Effector memory CD4-positive, alpha-beta T cell (primary cell): ENCODE data around the gene IL1RAPL1.

Experiments
- DNase-seq, 3 donors: peaks; one replicate each; pipeline ENCODE4 v3.0.0-alpha.2; 2020
- H3K27ac ChIP-seq: 2 replicates; pipeline ENCODE4 v1.7.0; 2013; ENCODE audit warnings: mild to moderate bottlenecking, low read length, moderate library complexity; ENCODE audit not compliant: insufficient read depth, poor library complexity, severe bottlenecking
- H3K27me3 ChIP-seq: replicated peaks from 2 replicates; pipeline ENCODE4 v1.7.0; 2013; ENCODE audit warnings: mild to moderate bottlenecking, low read length; ENCODE audit not compliant: insufficient read depth, control insufficient read depth, poor library complexity, severe bottlenecking
- H3K36me3 ChIP-seq: 2 replicates; pipeline ENCODE4 v1.7.0; 2013; ENCODE audit warnings: mild to moderate bottlenecking, low read length, moderate library complexity; ENCODE audit not compliant: control insufficient read depth, insufficient read depth
- H3K4me1 ChIP-seq: 2 replicates; pipeline ENCODE4 v1.7.0; 2013; ENCODE audit warnings: low read length, mild to moderate bottlenecking; ENCODE audit not compliant: control insufficient read depth, insufficient read depth, poor library complexity, severe bottlenecking
- H3K4me3 ChIP-seq: 2 replicates; pipeline ENCODE4 v1.7.0; 2013; ENCODE audit warnings: low read length, low read depth, mild to moderate bottlenecking; ENCODE audit not compliant: insufficient read depth, poor library complexity, severe bottlenecking
- H3K9me3 ChIP-seq: 2 replicates; pipeline ENCODE4 v1.7.0; 2013; ENCODE audit warnings: mild to moderate bottlenecking, low read length, moderate library complexity; ENCODE audit not compliant: control insufficient read depth

IL1RAPL1 gene

GRCh38 chrX:29952016-29952415 is 1364.8 kb downstream of the IL1RAPL1 start:
- DNase-seq, result no peak
- H3K36me3 ChIP-seq, result no peaks in the 10 kb centered on the region
- no peaks in the 10 kb centered on the region for H3K9me3 ChIP-seq
- H3K4me1 ChIP-seq, result no peaks in the 10 kb centered on the region
- H3K27ac ChIP-seq, result no peak overlapping the region
- H3K27me3 ChIP-seq, result no peaks in the 10 kb centered on the region
- no peak overlapping the region for H3K4me3 ChIP-seq

GRCh38 chrX:29962061-29962460 is 1374.8 kb downstream of the IL1RAPL1 start:
- Histone ChIP-seq H3K4me3 (no peak overlapping the region), H3K36me3 (no peaks in the 10 kb centered on the region), H3K9me3 (no peaks in the 10 kb centered on the region), H3K27me3 (no peaks in the 10 kb centered on the region), H3K4me1 (no peaks in the 10 kb centered on the region), H3K27ac (no peak overlapping the region)
- no peak for DNase-seq

GRCh38 chrX:29965634-29966033 is 1378.4 kb downstream of the IL1RAPL1 start:
- H3K9me3 ChIP-seq, result no peaks in the 10 kb centered on the region
- H3K4me3 ChIP-seq, result no peak overlapping the region
- no peaks in the 10 kb centered on the region for H3K36me3 ChIP-seq
- H3K27me3 ChIP-seq, result no peaks in the 10 kb centered on the region
- H3K27ac ChIP-seq, result no peak overlapping the region
- no peaks in the 10 kb centered on the region for H3K4me1 ChIP-seq
- DNase-seq, result no peak

DNA sequence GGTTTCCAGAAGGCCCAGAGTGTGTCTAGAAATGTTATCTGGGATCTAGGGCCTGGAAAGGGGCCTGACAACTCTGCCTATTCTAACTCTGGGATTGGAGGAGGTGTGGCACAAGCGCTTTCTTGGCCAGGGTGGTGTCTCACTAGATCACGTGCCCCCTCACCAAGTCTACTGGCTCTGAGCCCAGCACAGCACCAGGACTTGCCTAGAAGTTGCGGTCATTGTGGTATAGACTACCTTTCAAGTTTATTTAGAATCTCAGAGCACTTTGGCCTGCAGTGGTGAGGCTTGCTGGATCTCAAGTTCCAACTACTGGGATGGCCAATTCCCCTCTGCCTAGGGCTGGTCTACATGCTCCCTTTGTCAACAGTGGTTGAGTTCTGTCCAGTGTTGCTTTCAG is 1404.8 kb downstream of the IL1RAPL1 start:
- DNase-seq, result no peak
- H3K4me1 ChIP-seq, result no peaks in the 10 kb centered on the region
- H3K36me3 ChIP-seq, result no peaks in the 10 kb centered on the region
- no peak overlapping the region for H3K27ac ChIP-seq
- H3K9me3 ChIP-seq, result no peaks in the 10 kb centered on the region
- no peaks in the 10 kb centered on the region for H3K27me3 ChIP-seq
- H3K4me3 ChIP-seq, result no peak overlapping the region

GRCh38 chrX:30005813-30006212 is 1418.6 kb downstream of the IL1RAPL1 start:
- no peak overlapping the region for H3K4me3 ChIP-seq
- no peak for DNase-seq
- no peak overlapping the region for H3K27ac ChIP-seq
- no peaks in the 10 kb centered on the region for H3K36me3 ChIP-seq
- H3K4me1 ChIP-seq, result no peaks in the 10 kb centered on the region
- H3K9me3 ChIP-seq, result no peaks in the 10 kb centered on the region
- no peaks in the 10 kb centered on the region for H3K27me3 ChIP-seq
